Measurements from ENCODE around the gene ZYX. TPM values are rescaled to one million over a fixed set of nuclear protein-coding genes. Genes with fewer than 3 reads are reported as not detected.

ZYX gene
- polyA plus RNA-seq, 1 donor (not counting 4 experiments of a cell fraction or from before 2014, with no cell fraction given) = 17.6 TPM

DNA sequence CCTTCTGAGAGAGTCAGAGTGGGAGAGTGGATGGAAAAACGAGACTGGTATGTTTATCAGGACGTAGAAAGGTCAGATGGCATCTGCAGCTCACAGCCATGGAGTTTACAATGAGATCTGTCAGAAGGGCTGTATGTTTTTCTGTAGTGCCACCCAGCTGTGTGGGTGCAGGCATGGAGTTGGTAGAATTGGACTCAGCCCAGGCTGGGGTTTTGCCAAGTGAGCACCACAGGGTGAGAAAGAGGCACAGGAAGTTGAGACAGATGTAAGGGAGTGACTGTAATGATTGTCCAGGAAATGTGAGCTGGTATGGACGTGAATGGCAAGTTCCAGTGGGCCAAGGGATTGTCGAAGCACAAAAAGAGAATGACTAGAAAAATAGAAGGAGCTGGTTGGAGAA, 9.1 kb upstream of the ZYX start:
- DNase-seq (ENCODE audit: low read depth, low spot score) (no peak), FAIRE-seq (peak; percentile 56)
- Histone ChIP-seq H3K27ac (ENCODE audit: control insufficient read depth, insufficient read depth, low read length) (no peak overlapping the region), H3K79me2 (ENCODE audit: control insufficient read depth, insufficient read depth, low read length) (no peaks in the 10 kb centered on the region), H3K9ac (ENCODE audit: control insufficient read depth, extremely low read depth, insufficient read depth, low read length) (no peak overlapping the region), H3K4me1 (ENCODE audit: control insufficient read depth, extremely low read depth, insufficient read depth, low read length) (peaks cover 31% of the 10 kb centered on the region), H3K4me3 (ENCODE audit: control insufficient read depth in 2 of 3, extremely low read depth in 1 of 3, insufficient read depth in 2 of 3, low read depth in 1 of 3, low read length in 3 of 3) (no peak overlapping the region), H3K9me1 (ENCODE audit: control insufficient read depth, extremely low read depth, insufficient read depth, low read length) (no peaks in the 10 kb centered on the region), H4K20me1 (ENCODE audit: control insufficient read depth, extremely low read depth, insufficient read depth, low read length) (no peaks in the 10 kb centered on the region), H3K9me3 (ENCODE audit: control insufficient read depth, low read depth, low read length) (no peaks in the 10 kb centered on the region), H3K36me3 (ENCODE audit: control insufficient read depth in 2 of 2, extremely low read depth in 1 of 2, insufficient read depth in 2 of 2, low read length in 2 of 2) (no peaks in the 10 kb centered on the region), H3K27me3 (ENCODE audit: control insufficient read depth, extremely low read depth, insufficient read depth, low read length) (no peaks in the 10 kb centered on the region), H3K4me2 (ENCODE audit: control insufficient read depth, extremely low read depth, insufficient read depth, low read depth, low read length) (no peak overlapping the region), H2AFZ (ENCODE audit: control insufficient read depth, low read length) (peak overlapping the region; percentile 41)
- dilution Hi-C loops (cut with MboI; ENCODE audit: extremely low pct_ligation_motif_present, low sequenced_read_pairs) = no loop called here
- TF ChIP-seq, protein P1, sequence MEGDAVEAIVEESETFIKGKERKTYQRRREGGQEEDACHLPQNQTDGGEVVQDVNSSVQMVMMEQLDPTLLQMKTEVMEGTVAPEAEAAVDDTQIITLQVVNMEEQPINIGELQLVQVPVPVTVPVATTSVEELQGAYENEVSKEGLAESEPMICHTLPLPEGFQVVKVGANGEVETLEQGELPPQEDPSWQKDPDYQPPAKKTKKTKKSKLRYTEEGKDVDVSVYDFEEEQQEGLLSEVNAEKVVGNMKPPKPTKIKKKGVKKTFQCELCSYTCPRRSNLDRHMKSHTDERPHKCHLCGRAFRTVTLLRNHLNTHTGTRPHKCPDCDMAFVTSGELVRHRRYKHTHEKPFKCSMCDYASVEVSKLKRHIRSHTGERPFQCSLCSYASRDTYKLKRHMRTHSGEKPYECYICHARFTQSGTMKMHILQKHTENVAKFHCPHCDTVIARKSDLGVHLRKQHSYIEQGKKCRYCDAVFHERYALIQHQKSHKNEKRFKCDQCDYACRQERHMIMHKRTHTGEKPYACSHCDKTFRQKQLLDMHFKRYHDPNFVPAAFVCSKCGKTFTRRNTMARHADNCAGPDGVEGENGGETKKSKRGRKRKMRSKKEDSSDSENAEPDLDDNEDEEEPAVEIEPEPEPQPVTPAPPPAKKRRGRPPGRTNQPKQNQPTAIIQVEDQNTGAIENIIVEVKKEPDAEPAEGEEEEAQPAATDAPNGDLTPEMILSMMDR (optimal IDR thresholded peaks at IDR 0.05 in 1 of 3, IDR thresholded peaks at IDR 0.05 in 1 of 3, conservative IDR thresholded peaks at IDR 0.05 in 1 of 3; ENCODE audit: extremely low read depth in 1 of 3, insufficient read depth in 2 of 3, low read length in 3 of 3) = peak in 2 of 3 experiments; percentile 15 to 57
- TF ChIP-seq EZH2 (IDR thresholded peaks at IDR 0.05; ENCODE audit: low read length) = no peak

DNA sequence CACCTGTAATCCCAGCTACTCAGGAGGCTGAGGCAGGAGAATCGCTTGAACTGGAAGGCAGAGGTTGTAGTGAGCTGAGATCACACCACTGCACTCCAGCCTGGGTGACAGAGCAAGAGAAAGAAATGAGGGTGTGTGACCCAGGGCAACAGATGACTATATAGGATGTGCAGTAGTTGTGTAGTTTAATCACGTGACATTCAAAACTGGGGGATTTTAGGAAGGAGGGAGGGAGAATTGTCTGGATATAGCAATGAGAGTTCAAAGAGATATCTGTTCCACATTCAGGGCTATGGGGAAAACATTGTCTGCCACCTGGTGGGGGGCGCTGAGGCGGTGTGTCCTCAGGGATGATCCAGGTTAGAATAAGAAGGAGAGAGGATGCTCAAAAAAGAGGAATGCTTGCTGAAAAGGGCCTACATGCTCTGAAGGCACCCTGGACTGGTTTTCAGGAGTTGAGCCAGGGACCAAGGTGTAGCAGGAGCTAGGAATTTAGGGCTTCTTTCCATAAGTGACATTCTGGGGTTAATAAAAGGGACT, 7.8 kb upstream of the ZYX start:
- H3K9ac ChIP-seq (ENCODE audit: control insufficient read depth, extremely low read depth, insufficient read depth, low read length) = no peak overlapping the region
- no peak overlapping the region for H2AFZ ChIP-seq (ENCODE audit: control insufficient read depth, low read length)
- H3K4me1 ChIP-seq (ENCODE audit: control insufficient read depth, extremely low read depth, insufficient read depth, low read length) = peaks cover 24% of the 10 kb centered on the region
- H3K9me1 ChIP-seq (ENCODE audit: control insufficient read depth, extremely low read depth, insufficient read depth, low read length) = no peaks in the 10 kb centered on the region
- no peaks in the 10 kb centered on the region for H4K20me1 ChIP-seq (ENCODE audit: control insufficient read depth, extremely low read depth, insufficient read depth, low read length)
- H3K27me3 ChIP-seq (ENCODE audit: control insufficient read depth, extremely low read depth, insufficient read depth, low read length) = no peaks in the 10 kb centered on the region
- dilution Hi-C loops (cut with MboI; ENCODE audit: extremely low pct_ligation_motif_present, low sequenced_read_pairs) = no loop called here
- DNase-seq (ENCODE audit: low read depth, low spot score) = no peak
- no peaks in the 10 kb centered on the region for H3K79me2 ChIP-seq (ENCODE audit: control insufficient read depth, insufficient read depth, low read length)
- no peak overlapping the region for H3K4me2 ChIP-seq (ENCODE audit: control insufficient read depth, extremely low read depth, insufficient read depth, low read depth, low read length)
- no peak for FAIRE-seq
- no peak overlapping the region for H3K4me3 ChIP-seq (ENCODE audit: control insufficient read depth in 2 of 3, extremely low read depth in 1 of 3, insufficient read depth in 2 of 3, low read depth in 1 of 3, low read length in 3 of 3)
- no peak overlapping the region for H3K27ac ChIP-seq (ENCODE audit: control insufficient read depth, insufficient read depth, low read length)
- TF ChIP-seq EZH2 (IDR thresholded peaks at IDR 0.05; ENCODE audit: low read length) = no peak
- TF ChIP-seq, protein P1 (optimal IDR thresholded peaks at IDR 0.05 in 1 of 3, IDR thresholded peaks at IDR 0.05 in 1 of 3, conservative IDR thresholded peaks at IDR 0.05 in 1 of 3; ENCODE audit: extremely low read depth in 1 of 3, insufficient read depth in 2 of 3, low read length in 3 of 3) = peak in 1 of 3 experiments; percentile 17
- H3K9me3 ChIP-seq (ENCODE audit: control insufficient read depth, low read depth, low read length) = no peaks in the 10 kb centered on the region
- H3K36me3 ChIP-seq (ENCODE audit: control insufficient read depth in 2 of 2, extremely low read depth in 1 of 2, insufficient read depth in 2 of 2, low read length in 2 of 2) = no peaks in the 10 kb centered on the region
